B cell (primary cell): ENCODE measurements around the gene CCNF. TPM values are rescaled to one million over a fixed set of nuclear protein-coding genes. Genes with fewer than 3 reads are reported as not detected.

Experiments
- ATAC-seq: fragments of 200-7000 bp; cut with Tn5 transposase; one replicate; pipeline ENCODE4 v1.10.0; 2021; ENCODE audit warnings: low read depth, mild to moderate bottlenecking, moderate number of reproducible peaks, moderate library complexity
- CTCF ChIA-PET: fragments of 350-600 bp; sonication (Branson Sonifier 250); formaldehyde crosslinking; loops from one replicate; lab custom pipeline; 2021; ENCODE audit warnings: antibody characterized with exemption, inconsistent platforms; lab: Charles Lee
- POLR2A ChIA-PET: fragments of 350-600 bp; sonication (Branson Sonifier 250); formaldehyde crosslinking; loops from one replicate; lab custom pipeline; 2021; ENCODE audit warnings: antibody characterized with exemption; lab: Charles Lee
- DNase-seq: peaks from one replicate; pipeline ENCODE4 v3.0.0; 2013
- H2AFZ ChIP-seq: 2 replicates; pipeline ENCODE4 v1.6.1; 2012; ENCODE audit warnings: mild to moderate bottlenecking, low read depth, low read length; ENCODE audit not compliant: insufficient read depth, poor library complexity, severe bottlenecking
- H3K27ac ChIP-seq, 2 donors: 1 replicate in 1 of 2; 2 replicates in 1 of 2; pipeline ENCODE4 v1.5.1; 2012 to 2013; ENCODE audit warnings: low read length in 2 of 2, mild to moderate bottlenecking in 2 of 2, moderate library complexity in 1 of 2
- H3K27me3 ChIP-seq, 4 experiments: fragments of 200-600 bp in 1 of 4; sonication (generic) in 1 of 4; replicated peaks in 1 of 4; 1 replicate in 2 of 4; 2 replicates in 2 of 4; pipeline versions ENCODE4 v1.6.1 to v1.7.0; 2013 to 2016; ENCODE audit warnings: low read length in 3 of 4, mild to moderate bottlenecking in 2 of 4, mixed read lengths in 1 of 4, moderate library complexity in 1 of 4; ENCODE audit not compliant: insufficient read depth in 4 of 4, control insufficient read depth in 3 of 4; ENCODE audit errors: control extremely low read depth in 1 of 4
- H3K36me3 ChIP-seq, 2 experiments: replicated peaks in 1 of 2; 1 replicate in 1 of 2; 2 replicates in 1 of 2; pipeline versions ENCODE4 v1.6.1 to v1.7.1; 2013; ENCODE audit warnings: low read length in 1 of 2; ENCODE audit not compliant: insufficient read depth in 2 of 2, control insufficient read depth in 1 of 2; ENCODE audit errors: control extremely low read depth in 1 of 2, extremely low read depth in 1 of 2
- H3K4me1 ChIP-seq, 2 donors: fragments of 200-600 bp in 1 of 2; sonication (generic) in 1 of 2; 1 replicate in 1 of 2; 2 replicates in 1 of 2; pipeline versions ENCODE4 v1.5.1 to v1.6.1; 2013 to 2017; ENCODE audit warnings: low read length in 2 of 2; ENCODE audit not compliant: control insufficient read depth in 2 of 2, insufficient read depth in 2 of 2
- H3K4me2 ChIP-seq: replicated peaks from 2 replicates; pipeline ENCODE3; 2012; ENCODE audit warnings: mild to moderate bottlenecking, low read depth, low read length; ENCODE audit not compliant: poor library complexity, severe bottlenecking
- H3K4me3 ChIP-seq, 5 experiments: fragments of 200-600 bp in 1 of 5; sonication (generic) in 1 of 5; 1 replicate in 3 of 5; 2 replicates in 2 of 5; pipeline versions ENCODE4 v1.5.1 to v1.7.0; 2011 to 2016; ENCODE audit warnings: low read length in 4 of 5, mild to moderate bottlenecking in 4 of 5, low read depth in 2 of 5, control low read depth in 1 of 5, moderate library complexity in 1 of 5; ENCODE audit not compliant: insufficient read depth in 1 of 5; ENCODE audit errors: control extremely low read depth in 1 of 5, extremely low read depth in 1 of 5
- H3K79me2 ChIP-seq: fragments of 200-600 bp; sonication (generic); one replicate; pipeline ENCODE4 v1.6.0; 2016; ENCODE audit warnings: low read length; ENCODE audit not compliant: control insufficient read depth, insufficient read depth
- H3K9ac ChIP-seq: fragments of 200-600 bp; sonication (generic); 2 replicates; pipeline ENCODE4 v1.6.1; 2017; ENCODE audit warnings: mild to moderate bottlenecking, low read length, moderate library complexity
- H3K9me3 ChIP-seq, 3 donors: one replicate each; pipeline versions ENCODE4 v1.6.1 to v1.7.1; 2013; ENCODE audit warnings: low read length in 2 of 3; ENCODE audit not compliant: control insufficient read depth in 2 of 3, insufficient read depth in 1 of 3; ENCODE audit errors: control extremely low read depth in 1 of 3
- H4K20me1 ChIP-seq: 2 replicates; pipeline ENCODE4 v1.6.0; 2012; ENCODE audit warnings: mild to moderate bottlenecking, low read length; ENCODE audit not compliant: insufficient read depth, control insufficient read depth, poor library complexity, severe bottlenecking
- H3K27ac Mint-ChIP-seq: one replicate; pipeline ENCODE4 v1.8.0; 2021; ENCODE audit warnings: mixed read lengths
- H3K27me3 Mint-ChIP-seq: one replicate; pipeline ENCODE4 v1.8.0; 2021; ENCODE audit warnings: mixed read lengths
- H3K4me1 Mint-ChIP-seq: one replicate; pipeline ENCODE4 v1.8.0; 2021; ENCODE audit warnings: mixed read lengths
- H3K4me3 Mint-ChIP-seq: one replicate; pipeline ENCODE4 v1.8.0; 2021; ENCODE audit warnings: mixed read lengths
- H3K9me3 Mint-ChIP-seq: one replicate; pipeline ENCODE4 v1.8.0; 2022; ENCODE audit warnings: mixed read lengths; ENCODE audit not compliant: insufficient read depth
- EZH2 ChIP-seq: IDR thresholded peaks from 2 replicates; pipeline ENCODE4 v1.6.1; 2012; ENCODE audit warnings: borderline replicate concordance, low read depth, mild to moderate bottlenecking, moderate library complexity, low read length; ENCODE audit not compliant: insufficient read depth, poor library complexity, severe bottlenecking
- WGBS: methylation state at CpG from one replicate; pipeline ENCODE4 v1.1.5; 2013; ENCODE audit warnings: missing lambda C conversion rate; ENCODE audit not compliant: insufficient coverage; 5-methylcytosine and 5-hydroxymethylcytosine counted together
- intact Hi-C: fragments of 100-400 bp; cut with micrococcal nuclease; formaldehyde crosslinking; loops from one replicate; pipeline ENCODE4 v1.10.0; 2022
- polyA plus RNA-seq: library from polyadenylated mRNA; depleted of rRNA; stranded (reverse); fragments of >200 nt; gene quantifications from 2 replicates; pipeline ENCODE4 v1.2.3, GENCODE V29; 2012
- total RNA-seq, 2 donors: library from RNA; stranded (reverse); fragments of 120-200 nt in 1 of 2; gene quantifications; 1 replicate in 1 of 2; 2 replicates in 1 of 2; pipeline versions ENCODE4 v1.2.3 to v1.2.4, GENCODE V29; 2013 to 2022
- TF ChIP-seq, protein P1 (sequence below): fragments of 200-600 bp; IDR thresholded peaks from one replicate; pipeline ENCODE4 v1.8.0; 2022; ENCODE audit warnings: antibody characterized with exemption, mild to moderate bottlenecking

The CCNF gene
- total and polyA plus RNA-seq, 2 donors (not counting 1 experiment from before 2014, with no cell fraction given), result 3.2 to 5.3 TPM

DNA sequence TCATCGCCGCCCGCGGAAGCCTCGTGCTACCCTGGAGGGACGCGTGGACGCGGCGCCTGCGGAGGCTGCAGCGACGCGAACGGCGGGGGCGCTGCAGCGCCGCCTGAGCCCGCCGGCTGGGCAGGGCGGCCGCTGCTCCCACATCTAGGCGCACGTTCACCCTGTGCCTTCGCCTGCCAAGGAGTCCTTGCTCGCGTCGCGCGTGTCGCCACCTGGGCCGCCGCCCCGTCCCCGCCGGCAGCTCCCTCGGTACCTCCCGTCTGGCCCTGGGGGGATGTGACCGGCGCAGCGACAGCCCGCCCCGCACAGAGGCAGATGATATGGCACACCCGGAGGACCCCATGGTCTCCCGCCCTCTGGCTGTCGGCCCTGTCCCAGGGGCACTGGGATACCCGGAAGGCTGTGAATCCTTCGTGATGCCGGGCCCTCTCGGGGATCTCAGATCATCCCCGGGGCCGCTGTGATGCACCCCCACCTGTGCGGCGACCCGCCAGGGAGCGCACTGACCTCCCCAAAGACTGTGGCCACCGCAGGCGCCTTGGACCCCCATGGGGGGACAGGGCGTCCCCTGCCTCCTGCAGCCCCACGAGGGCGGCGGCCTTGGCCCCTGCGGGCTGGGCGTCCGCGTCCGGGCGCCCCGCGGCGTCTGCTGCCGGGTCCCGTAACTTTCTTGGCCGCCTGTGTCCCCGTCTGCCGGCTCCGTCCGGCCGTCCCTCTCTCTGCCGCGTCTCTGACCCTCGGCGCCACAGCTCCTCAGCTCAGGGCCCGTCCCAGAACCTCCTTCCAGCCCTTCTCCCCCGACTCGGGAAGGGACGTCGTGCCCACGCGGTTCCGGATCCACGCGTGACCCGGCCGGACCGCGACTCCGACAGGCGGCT, 45.0 kb downstream of the CCNF start:
- peaks cover 0 to 37% (median 28%) of the 10 kb centered on the region in 4 experiments for H3K27me3 ChIP-seq

More for the DNA sequence above, 45.0 kb downstream of the CCNF start:
- no peaks in the 10 kb centered on the region for H3K9me3 ChIP-seq
- Mint-ChIP-seq H3K9me3 (no peaks in the 10 kb centered on the region), H3K4me1 (peaks cover 35% of the 10 kb centered on the region), H3K27me3 (peaks cover 18% of the 10 kb centered on the region), H3K27ac (no peak overlapping the region), H3K4me3 (peak overlapping the region; percentile 79)
- H3K9ac ChIP-seq, result peak overlapping the region; percentile 73
- peaks cover 49 to 51% of the 10 kb centered on the region in 2 donors for H3K4me1 ChIP-seq
- POLR2A ChIA-PET, result interaction anchor here (0.6 to 1.0 kb wide), 4 partner anchors 11 to 304 kb away, joined by 3 to 6 read pairs (median 4); partner anchors contain the start of genes AMDHD2 and TEDC2
- H3K4me2 ChIP-seq, result peak overlapping the region; percentile 100
- peak overlapping the region in 1 of 2 donors; percentile 62 for H3K27ac ChIP-seq
- DNase-seq (peak; percentile 84), ATAC-seq (peak; percentile 60)
- intact Hi-C loops, result loop anchor here (1.0 kb wide), 2 partner anchors 14 to 45 kb away; partner anchors contain the start of genes CCNF and TEDC2
- H4K20me1 ChIP-seq, result peaks cover 46% of the 10 kb centered on the region
- H3K4me3 ChIP-seq, result peak overlapping the region; percentile 26 to 77 (median 68)
- peaks cover 39% of the 10 kb centered on the region for H3K79me2 ChIP-seq
- TF ChIP-seq, protein P1, sequence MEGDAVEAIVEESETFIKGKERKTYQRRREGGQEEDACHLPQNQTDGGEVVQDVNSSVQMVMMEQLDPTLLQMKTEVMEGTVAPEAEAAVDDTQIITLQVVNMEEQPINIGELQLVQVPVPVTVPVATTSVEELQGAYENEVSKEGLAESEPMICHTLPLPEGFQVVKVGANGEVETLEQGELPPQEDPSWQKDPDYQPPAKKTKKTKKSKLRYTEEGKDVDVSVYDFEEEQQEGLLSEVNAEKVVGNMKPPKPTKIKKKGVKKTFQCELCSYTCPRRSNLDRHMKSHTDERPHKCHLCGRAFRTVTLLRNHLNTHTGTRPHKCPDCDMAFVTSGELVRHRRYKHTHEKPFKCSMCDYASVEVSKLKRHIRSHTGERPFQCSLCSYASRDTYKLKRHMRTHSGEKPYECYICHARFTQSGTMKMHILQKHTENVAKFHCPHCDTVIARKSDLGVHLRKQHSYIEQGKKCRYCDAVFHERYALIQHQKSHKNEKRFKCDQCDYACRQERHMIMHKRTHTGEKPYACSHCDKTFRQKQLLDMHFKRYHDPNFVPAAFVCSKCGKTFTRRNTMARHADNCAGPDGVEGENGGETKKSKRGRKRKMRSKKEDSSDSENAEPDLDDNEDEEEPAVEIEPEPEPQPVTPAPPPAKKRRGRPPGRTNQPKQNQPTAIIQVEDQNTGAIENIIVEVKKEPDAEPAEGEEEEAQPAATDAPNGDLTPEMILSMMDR, result peak; percentile 42
- no peak for TF ChIP-seq EZH2
- peak overlapping the region; percentile 89 for H2AFZ ChIP-seq
- CTCF ChIA-PET, result interaction anchor here (0.7 to 3.2 kb wide), 5 partner anchors 13 to 595 kb away, joined by 3 to 13 read pairs (median 5); partner anchors contain the start of gene CCNF
- no peaks in the 10 kb centered on the region for H3K36me3 ChIP-seq
- WGBS, result under 1% methylated on average over 100 of the region's 100 CpGs
